Measurements from ENCODE around the gene MYOCOS. TPM values are rescaled to one million over a fixed set of nuclear protein-coding genes. Genes with fewer than 3 reads are reported as not detected.
"Not testable (repeated sequence)": the region's sequence is repeated elsewhere in the genome, so short reads cannot be mapped to it uniquely, and the experiment has no call there.

Gene MYOCOS
- total RNA-seq, 1 donor from 2014 or later: not detected

DNA sequence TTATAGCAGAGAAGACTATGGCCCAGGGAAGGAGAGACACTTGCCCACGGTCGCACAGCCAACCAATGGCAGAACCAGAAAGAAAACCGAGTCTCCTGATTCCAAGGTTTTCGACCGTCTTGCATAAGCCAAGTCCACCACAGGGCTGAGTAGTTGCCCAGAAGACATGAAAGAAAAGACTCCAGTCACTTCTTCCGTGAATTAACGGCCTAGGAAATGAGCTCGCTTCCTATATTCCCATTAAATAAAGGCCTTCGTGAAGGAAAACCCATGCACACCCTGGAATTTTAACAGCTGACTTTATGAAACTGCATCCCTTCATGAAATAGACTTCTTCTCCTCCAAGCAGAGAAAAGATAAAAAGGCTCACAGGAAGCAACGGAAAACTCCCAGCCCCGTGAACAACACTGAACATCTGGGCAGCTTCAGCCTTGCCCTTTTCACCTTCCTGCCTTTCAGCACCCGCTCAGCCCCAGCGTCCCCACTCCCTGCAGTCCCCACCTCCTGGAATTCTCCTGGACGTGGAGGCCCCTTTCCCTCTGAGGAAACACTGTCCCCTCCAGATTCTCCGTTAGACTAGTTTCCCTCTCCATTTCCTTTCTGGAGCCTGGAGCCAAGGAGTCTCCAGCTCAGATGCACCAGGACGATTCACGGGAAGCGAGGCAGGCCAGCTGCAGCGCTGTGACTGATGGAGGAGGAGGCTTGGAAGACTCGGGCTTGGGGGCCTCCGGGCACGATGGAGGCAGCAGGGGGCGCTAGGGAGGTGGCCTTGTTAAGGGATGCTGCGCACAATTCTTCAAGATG, 33.1 kb downstream of the MYOCOS start:
- no peaks in the 10 kb centered on the region for H3K27me3 ChIP-seq (ENCODE audit: control insufficient read depth in 3 of 3, insufficient read depth in 3 of 3, low read length in 3 of 3)
- H3K27ac ChIP-seq (ENCODE audit: low read depth, low read length): peak overlapping the region; percentile 78
- no peaks in the 10 kb centered on the region for H3K36me3 ChIP-seq (ENCODE audit: control insufficient read depth in 3 of 3, insufficient read depth in 3 of 3, low read length in 3 of 3)
- peak overlapping the region in 2 of 3 donors; percentile 25 to 34 for H3K9ac ChIP-seq (ENCODE audit: low read depth in 1 of 3, low read length in 3 of 3)
- peak overlapping the region in 1 of 3 donors; percentile 35 for H3K4me3 ChIP-seq (ENCODE audit: low read length in 3 of 3)
- H3K9me3 ChIP-seq (ENCODE audit: control insufficient read depth in 3 of 3, low read length in 3 of 3): no peaks in the 10 kb centered on the region
- H3K4me1 ChIP-seq (ENCODE audit: control insufficient read depth in 3 of 3, insufficient read depth in 3 of 3, low read length in 3 of 3): peaks cover 19 to 37% (median 32%) of the 10 kb centered on the region in 3 donors

DNA sequence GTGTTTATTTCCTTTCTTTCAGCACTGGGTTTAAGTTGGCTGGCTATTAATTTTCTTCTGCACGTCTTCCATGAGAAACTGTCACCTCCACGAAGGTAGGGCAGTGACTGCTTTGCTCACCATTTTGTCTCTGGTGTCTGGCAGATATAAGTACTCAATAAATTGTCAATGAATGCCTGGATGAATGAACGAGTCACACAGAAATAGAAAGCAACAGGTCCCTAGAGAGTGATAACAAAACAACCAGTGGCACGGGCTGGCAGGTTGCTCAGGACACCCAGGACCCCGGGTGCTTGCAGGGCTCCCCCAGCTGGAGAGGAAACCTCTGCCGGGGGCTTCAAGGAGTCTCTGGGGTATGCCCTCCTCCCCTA, 33.7 kb downstream of the MYOCOS start:
- H3K9me3 ChIP-seq (ENCODE audit: control insufficient read depth in 3 of 3, low read length in 3 of 3): no peaks in the 10 kb centered on the region
- H3K27ac ChIP-seq (ENCODE audit: low read depth, low read length): peak overlapping the region; percentile 78
- H3K9ac ChIP-seq (ENCODE audit: low read depth in 1 of 3, low read length in 3 of 3): no peak overlapping the region
- peaks cover 19 to 37% (median 32%) of the 10 kb centered on the region in 3 donors for H3K4me1 ChIP-seq (ENCODE audit: control insufficient read depth in 3 of 3, insufficient read depth in 3 of 3, low read length in 3 of 3)
- no peaks in the 10 kb centered on the region for H3K36me3 ChIP-seq (ENCODE audit: control insufficient read depth in 3 of 3, insufficient read depth in 3 of 3, low read length in 3 of 3)
- no peaks in the 10 kb centered on the region for H3K27me3 ChIP-seq (ENCODE audit: control insufficient read depth in 3 of 3, insufficient read depth in 3 of 3, low read length in 3 of 3)
- H3K4me3 ChIP-seq (ENCODE audit: low read length in 3 of 3): no peak overlapping the region

DNA sequence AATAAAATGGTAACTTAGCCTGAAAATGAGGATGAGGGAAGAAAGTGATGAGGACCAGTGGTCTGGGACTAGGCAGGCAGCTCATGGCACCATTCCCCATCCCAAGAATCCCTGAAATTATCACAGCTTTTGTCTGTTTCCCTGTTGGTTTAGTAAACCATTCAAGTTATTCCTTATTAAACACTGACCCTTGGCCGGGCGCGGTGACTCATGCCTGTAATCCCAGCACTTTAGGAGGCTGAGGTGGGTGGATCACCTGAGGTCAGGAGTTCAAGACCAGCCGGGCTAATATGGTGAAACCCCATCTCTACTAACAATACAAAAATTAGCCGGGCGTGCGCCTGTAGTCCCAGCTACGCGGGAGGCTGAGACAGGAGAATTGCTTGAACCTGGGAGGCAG, 34.2 kb downstream of the MYOCOS start:
- H3K9ac ChIP-seq (ENCODE audit: low read depth in 1 of 3, low read length in 3 of 3); H3K4me3 ChIP-seq (ENCODE audit: low read length in 3 of 3); H3K36me3 ChIP-seq (ENCODE audit: control insufficient read depth in 3 of 3, insufficient read depth in 3 of 3, low read length in 3 of 3); H3K9me3 ChIP-seq (ENCODE audit: control insufficient read depth in 3 of 3, low read length in 3 of 3); H3K27me3 ChIP-seq (ENCODE audit: control insufficient read depth in 3 of 3, insufficient read depth in 3 of 3, low read length in 3 of 3): not testable (repeated sequence)
- H3K27ac ChIP-seq (ENCODE audit: low read depth, low read length): peak overlapping the region; percentile 78
- H3K4me1 ChIP-seq (ENCODE audit: control insufficient read depth in 3 of 3, insufficient read depth in 3 of 3, low read length in 3 of 3): peaks cover 19 to 37% (median 32%) of the 10 kb centered on the region in 3 donors

DNA sequence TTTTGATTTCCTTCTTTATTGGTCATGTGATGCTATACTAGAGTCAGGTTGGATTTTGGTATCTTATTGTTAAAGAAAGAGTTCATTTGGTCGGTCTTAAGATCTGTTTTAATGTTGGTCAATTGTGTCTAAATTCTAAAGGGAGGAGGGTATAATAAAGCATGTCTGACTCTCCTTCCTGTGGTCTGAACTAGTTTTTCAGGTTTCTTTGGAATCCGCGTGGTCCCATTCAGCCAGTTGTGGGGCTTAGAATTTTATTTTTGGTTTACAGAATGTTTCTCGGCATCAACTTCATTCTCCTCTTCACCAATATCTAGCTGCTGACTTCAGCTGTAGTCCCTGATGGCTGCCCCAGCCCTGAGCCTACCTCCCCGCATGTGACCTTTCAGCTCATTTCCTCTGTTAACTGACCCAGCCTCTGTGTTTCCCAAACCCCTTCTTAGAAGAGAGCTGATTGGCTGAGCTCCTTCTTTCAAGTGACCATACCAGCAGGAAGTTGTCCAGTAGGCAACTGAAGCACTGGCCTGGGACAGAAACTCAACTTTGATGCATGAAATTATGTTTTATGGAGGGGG, 39.1 kb downstream of the MYOCOS start:
- peaks cover 8 to 18% (median 9%) of the 10 kb centered on the region in 3 donors for H3K4me1 ChIP-seq (ENCODE audit: control insufficient read depth in 3 of 3, insufficient read depth in 3 of 3, low read length in 3 of 3)
- H3K4me3 ChIP-seq (ENCODE audit: low read length in 3 of 3): no peak overlapping the region
- H3K9me3 ChIP-seq (ENCODE audit: control insufficient read depth in 3 of 3, low read length in 3 of 3): no peaks in the 10 kb centered on the region
- no peak overlapping the region for H3K9ac ChIP-seq (ENCODE audit: low read depth in 1 of 3, low read length in 3 of 3)
- H3K27ac ChIP-seq (ENCODE audit: low read depth, low read length): no peak overlapping the region
- H3K36me3 ChIP-seq (ENCODE audit: control insufficient read depth in 3 of 3, insufficient read depth in 3 of 3, low read length in 3 of 3): no peaks in the 10 kb centered on the region
- no peaks in the 10 kb centered on the region for H3K27me3 ChIP-seq (ENCODE audit: control insufficient read depth in 3 of 3, insufficient read depth in 3 of 3, low read length in 3 of 3)

DNA sequence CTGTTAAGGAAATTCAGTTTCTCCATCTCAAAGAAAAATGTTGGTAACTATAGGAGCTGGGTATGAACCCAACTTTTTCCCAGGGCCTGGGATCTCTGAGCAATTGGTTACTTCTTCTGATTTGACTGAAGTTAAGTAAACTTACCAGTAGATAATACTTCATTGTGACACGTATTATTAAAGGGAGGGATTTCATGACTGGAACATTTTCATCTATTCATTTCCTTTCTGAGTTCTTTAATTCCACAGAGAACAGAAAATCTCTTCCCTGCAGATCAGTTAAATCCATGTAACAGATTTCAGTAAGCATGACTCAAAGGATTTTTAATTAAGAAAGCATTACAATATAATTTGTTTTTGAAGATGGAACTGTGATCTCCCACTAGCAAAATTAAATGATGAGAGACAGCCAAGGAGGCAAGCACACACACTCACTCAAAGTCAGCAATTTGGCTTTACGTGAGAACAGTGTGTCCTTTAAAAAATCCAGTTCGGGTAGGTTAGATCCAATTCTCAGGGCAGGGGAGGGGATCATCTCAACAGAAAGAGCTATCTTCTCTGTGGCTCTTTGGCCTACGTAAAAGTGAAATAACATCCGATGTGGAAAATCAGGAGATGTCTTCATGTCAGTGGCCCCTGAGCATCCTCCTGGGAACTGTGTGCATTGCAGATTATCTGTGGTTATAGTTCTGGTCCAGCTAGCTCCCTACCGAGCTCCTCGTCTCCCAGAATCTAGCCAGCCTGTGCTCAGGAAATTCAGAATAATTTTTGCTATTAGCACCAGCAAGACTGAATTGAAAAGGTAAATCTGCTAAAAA, 41.2 kb downstream of the MYOCOS start:
- Histone ChIP-seq H3K9ac (ENCODE audit: low read depth in 1 of 3, low read length in 3 of 3) (no peak overlapping the region), H3K9me3 (ENCODE audit: control insufficient read depth in 3 of 3, low read length in 3 of 3) (no peaks in the 10 kb centered on the region), H3K36me3 (ENCODE audit: control insufficient read depth in 3 of 3, insufficient read depth in 3 of 3, low read length in 3 of 3) (no peaks in the 10 kb centered on the region)

DNA sequence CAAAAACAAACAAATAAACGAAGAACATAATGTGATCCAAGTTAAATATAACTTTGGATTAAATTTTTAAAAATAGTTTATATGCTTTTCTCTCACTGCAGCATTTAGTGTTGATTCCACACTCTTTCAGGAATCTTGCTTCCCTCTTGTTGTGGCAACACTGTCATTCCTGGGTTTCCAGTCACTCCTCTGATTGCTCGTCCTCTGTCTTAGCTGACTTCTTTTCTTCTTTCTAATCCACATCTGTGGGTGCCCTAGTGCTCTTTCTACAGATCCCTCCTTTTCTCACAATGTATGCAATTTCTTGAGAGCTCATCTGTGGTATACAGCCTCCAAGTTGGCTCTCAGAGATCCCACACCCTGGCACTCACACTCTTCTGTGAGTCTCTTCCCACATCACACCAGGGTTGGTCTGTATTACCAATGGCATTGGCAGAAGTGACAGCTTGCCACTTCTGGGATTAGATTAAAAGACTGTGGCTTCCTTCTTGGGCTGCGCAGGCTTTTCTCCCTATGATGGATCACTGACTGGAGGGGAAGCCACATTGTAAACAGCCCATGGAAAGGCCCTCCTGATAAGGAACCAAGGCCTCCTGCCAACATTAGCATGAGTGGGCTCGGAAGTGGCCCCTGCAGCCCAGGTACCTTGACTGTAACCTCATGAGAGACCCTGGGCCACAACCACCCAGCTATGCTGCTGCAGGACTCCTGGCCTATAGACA, 42.0 kb downstream of the MYOCOS start:
- peak overlapping the region; percentile 13 for H3K27ac ChIP-seq (ENCODE audit: low read depth, low read length)
- H3K36me3 ChIP-seq (ENCODE audit: control insufficient read depth in 3 of 3, insufficient read depth in 3 of 3, low read length in 3 of 3): no peaks in the 10 kb centered on the region
- peaks cover 13 to 18% (median 17%) of the 10 kb centered on the region in 3 donors for H3K4me1 ChIP-seq (ENCODE audit: control insufficient read depth in 3 of 3, insufficient read depth in 3 of 3, low read length in 3 of 3)
- H3K4me3 ChIP-seq (ENCODE audit: low read length in 3 of 3): no peak overlapping the region
- no peak overlapping the region for H3K9ac ChIP-seq (ENCODE audit: low read depth in 1 of 3, low read length in 3 of 3)
- H3K9me3 ChIP-seq (ENCODE audit: control insufficient read depth in 3 of 3, low read length in 3 of 3): no peaks in the 10 kb centered on the region
- no peaks in the 10 kb centered on the region for H3K27me3 ChIP-seq (ENCODE audit: control insufficient read depth in 3 of 3, insufficient read depth in 3 of 3, low read length in 3 of 3)

More for the DNA sequence above, 41.2 kb downstream of the MYOCOS start:
- H3K4me3 ChIP-seq (ENCODE audit: low read length in 3 of 3): no peak overlapping the region
- H3K27me3 ChIP-seq (ENCODE audit: control insufficient read depth in 3 of 3, insufficient read depth in 3 of 3, low read length in 3 of 3): no peaks in the 10 kb centered on the region
- H3K4me1 ChIP-seq (ENCODE audit: control insufficient read depth in 3 of 3, insufficient read depth in 3 of 3, low read length in 3 of 3): peaks cover 13 to 18% (median 17%) of the 10 kb centered on the region in 3 donors
- no peak overlapping the region for H3K27ac ChIP-seq (ENCODE audit: low read depth, low read length)

DNA sequence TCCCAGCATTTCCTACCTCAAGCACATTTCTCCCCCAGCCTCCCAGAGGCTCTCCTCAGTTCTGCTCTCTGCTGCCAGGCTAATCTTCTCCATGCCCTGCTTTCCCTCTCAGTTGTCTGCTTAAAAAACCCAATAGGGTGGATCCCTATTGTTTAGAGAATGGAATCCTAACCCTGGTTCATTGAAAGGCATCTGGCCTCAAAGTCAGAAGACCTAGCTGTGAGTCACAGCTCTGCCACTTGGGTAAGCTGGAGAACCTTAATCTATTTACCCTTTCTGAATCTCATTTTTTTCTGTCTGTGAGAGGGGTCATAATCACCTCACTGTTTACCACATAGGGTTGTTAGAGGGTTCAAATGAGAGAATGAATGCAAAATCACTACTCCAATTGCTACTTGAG, 42.9 kb downstream of the MYOCOS start:
- Histone ChIP-seq H3K27ac (ENCODE audit: low read depth, low read length) (no peak overlapping the region), H3K36me3 (ENCODE audit: control insufficient read depth in 3 of 3, insufficient read depth in 3 of 3, low read length in 3 of 3) (no peaks in the 10 kb centered on the region), H3K9ac (ENCODE audit: low read depth in 1 of 3, low read length in 3 of 3) (no peak overlapping the region), H3K9me3 (ENCODE audit: control insufficient read depth in 3 of 3, low read length in 3 of 3) (no peaks in the 10 kb centered on the region), H3K4me3 (ENCODE audit: low read length in 3 of 3) (no peak overlapping the region), H3K27me3 (ENCODE audit: control insufficient read depth in 3 of 3, insufficient read depth in 3 of 3, low read length in 3 of 3) (no peaks in the 10 kb centered on the region), H3K4me1 (ENCODE audit: control insufficient read depth in 3 of 3, insufficient read depth in 3 of 3, low read length in 3 of 3) (peaks cover 13 to 18% (median 17%) of the 10 kb centered on the region in 3 donors)

DNA sequence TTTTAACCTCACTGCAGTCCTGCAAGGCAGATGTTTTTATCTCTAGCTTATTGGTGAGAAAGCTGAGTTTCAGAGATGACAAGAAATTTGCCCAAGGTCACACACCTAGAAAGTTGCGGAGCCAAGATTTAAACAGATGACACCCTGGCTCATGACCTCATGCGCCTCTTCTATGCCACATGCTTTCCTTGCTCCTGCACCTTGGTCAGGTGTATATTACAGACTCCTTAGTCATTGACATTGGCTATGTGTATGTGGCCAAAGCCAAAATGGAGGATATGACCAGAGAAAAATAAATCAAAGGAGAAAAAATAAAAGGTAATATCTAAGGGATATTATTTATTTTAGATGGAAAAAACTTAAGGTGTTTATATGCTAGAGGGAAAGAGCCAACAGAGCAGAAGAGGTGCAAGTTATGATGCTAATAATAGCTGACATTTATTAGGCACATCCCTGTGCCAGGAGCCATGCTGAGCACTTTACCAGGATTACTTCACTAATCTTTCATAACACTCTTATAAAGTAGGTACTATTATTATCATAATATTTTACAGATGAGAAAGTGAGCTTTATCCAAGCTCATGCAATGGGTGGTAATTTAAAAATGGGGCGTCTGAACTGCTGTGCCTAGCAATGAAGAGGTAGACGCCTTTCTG, 44.2 kb downstream of the MYOCOS start:
- Histone ChIP-seq H3K27me3 (ENCODE audit: control insufficient read depth in 3 of 3, insufficient read depth in 3 of 3, low read length in 3 of 3) (no peaks in the 10 kb centered on the region), H3K4me1 (ENCODE audit: control insufficient read depth in 3 of 3, insufficient read depth in 3 of 3, low read length in 3 of 3) (peaks cover 13 to 18% (median 17%) of the 10 kb centered on the region in 3 donors), H3K4me3 (ENCODE audit: low read length in 3 of 3) (no peak overlapping the region), H3K9ac (ENCODE audit: low read depth in 1 of 3, low read length in 3 of 3) (no peak overlapping the region), H3K9me3 (ENCODE audit: control insufficient read depth in 3 of 3, low read length in 3 of 3) (no peaks in the 10 kb centered on the region), H3K36me3 (ENCODE audit: control insufficient read depth in 3 of 3, insufficient read depth in 3 of 3, low read length in 3 of 3) (no peaks in the 10 kb centered on the region), H3K27ac (ENCODE audit: low read depth, low read length) (peak overlapping the region; percentile 14)

DNA sequence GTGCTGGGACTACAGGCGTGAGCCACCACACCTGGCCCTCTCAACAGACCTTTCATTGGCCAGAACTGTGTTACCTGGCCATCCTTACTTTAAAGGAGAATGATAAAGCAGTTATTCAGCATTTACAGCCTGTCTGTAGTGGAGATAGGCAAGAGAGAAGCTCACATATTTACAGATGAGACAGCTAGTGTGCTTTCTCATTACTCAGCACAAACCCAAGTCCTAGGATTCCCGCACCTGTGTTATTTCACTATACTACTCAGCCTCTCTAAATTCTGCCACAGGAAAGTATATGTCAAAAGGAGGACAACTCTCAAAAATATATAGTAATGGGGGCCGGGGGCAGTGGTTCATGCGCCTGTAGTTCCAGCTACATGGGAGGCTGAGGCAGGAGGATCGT, 46.3 kb downstream of the MYOCOS start:
- Histone ChIP-seq H3K4me3 (ENCODE audit: low read length in 3 of 3) (no peak overlapping the region), H3K27me3 (ENCODE audit: control insufficient read depth in 3 of 3, insufficient read depth in 3 of 3, low read length in 3 of 3) (no peaks in the 10 kb centered on the region), H3K4me1 (ENCODE audit: control insufficient read depth in 3 of 3, insufficient read depth in 3 of 3, low read length in 3 of 3) (peaks cover 13 to 18% (median 17%) of the 10 kb centered on the region in 3 donors), H3K9ac (ENCODE audit: low read depth in 1 of 3, low read length in 3 of 3) (no peak overlapping the region), H3K9me3 (ENCODE audit: control insufficient read depth in 3 of 3, low read length in 3 of 3) (no peaks in the 10 kb centered on the region), H3K27ac (ENCODE audit: low read depth, low read length) (no peak overlapping the region), H3K36me3 (ENCODE audit: control insufficient read depth in 3 of 3, insufficient read depth in 3 of 3, low read length in 3 of 3) (no peaks in the 10 kb centered on the region)
